ENCODE data around the gene MCMBP.

GRCh38 chr10:119896937-119897770 lies 24.5 kb upstream of the MCMBP start:
- TF ChIP-seq CTCF (IDR thresholded peaks at IDR 0.05) (no peak), POLR2A (IDR thresholded peaks at IDR 0.05) (no peak)

Data from heart left ventricle (tissue), 13 donors.